GM12891 (cell line): ENCODE measurements around the gene CNOT10.

Experiments
- POLR2A ChIP-seq: IDR thresholded peaks from 2 replicates; pipeline ENCODE4 v1.6.1; 2011; ENCODE audit warnings: low read depth, low read length, control low read depth
- POLR2AphosphoS5 ChIP-seq: IDR thresholded peaks from 2 replicates; pipeline ENCODE4 v1.6.1; 2011; ENCODE audit warnings: low read depth, low read length, control low read depth
- TAF1 ChIP-seq: IDR thresholded peaks from 2 replicates; pipeline ENCODE4 v1.6.1; 2011; ENCODE audit warnings: low read depth, low read length, control low read depth

DNA sequence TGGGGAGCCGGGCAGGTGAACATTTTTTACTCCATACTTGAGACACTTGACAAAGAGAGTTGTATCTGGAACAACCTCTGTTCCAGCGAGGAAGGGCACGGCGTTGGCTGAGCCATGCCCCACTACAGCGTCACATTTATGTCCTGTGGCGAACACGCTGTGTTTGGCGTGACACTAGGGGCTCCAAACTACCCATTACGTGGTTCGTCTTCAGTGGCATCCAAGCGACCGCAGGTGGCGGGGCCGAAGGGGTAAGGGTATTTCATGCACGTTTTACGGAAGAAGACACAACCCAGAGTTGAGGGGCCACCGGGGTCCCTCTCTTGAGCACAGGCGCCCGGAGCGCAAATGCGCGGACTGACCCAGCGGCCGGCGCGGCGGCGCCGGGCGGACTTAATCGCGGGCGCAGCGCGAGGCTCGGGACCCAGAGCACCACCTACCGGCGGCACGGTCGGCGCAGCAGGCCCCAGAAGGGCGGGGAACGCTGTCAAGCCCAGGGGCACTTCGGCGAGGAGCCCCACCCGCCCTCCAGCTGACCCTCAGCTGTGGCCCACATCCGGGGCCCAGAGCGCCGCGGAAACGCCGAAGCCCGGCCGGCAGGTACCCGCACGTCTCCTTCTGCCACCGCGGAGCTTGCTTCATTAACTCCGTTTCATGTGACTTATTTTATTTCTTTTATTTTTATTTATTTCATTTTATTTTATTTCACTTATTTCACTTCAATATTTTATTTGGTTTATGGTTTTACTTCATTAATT is 96.4 kb downstream of the CNOT10 start:
- TF ChIP-seq POLR2AphosphoS5 (no peak), POLR2A (no peak), TAF1 (no peak)
